SK-N-SH (cell line): ENCODE data around the gene PLA2G2F. TPM values are rescaled to one million over a fixed set of nuclear protein-coding genes. Genes with fewer than 3 reads are reported as not detected.

Source experiments
- CTCF ChIA-PET: fragments of 300-600, 350-600 bp; formaldehyde crosslinking; extraction: SDS; loops from one replicate; lab custom pipeline; 2021; lab: Yijun Ruan, JAX
- POLR2A ChIA-PET: fragments of 350-600 bp; sonication (Branson Sonifier 250); formaldehyde crosslinking; extraction: SDS; loops from one replicate; lab custom pipeline; 2020; ENCODE audit warnings: antibody characterized with exemption, inconsistent platforms; lab: Yijun Ruan, JAX
- DNase-seq: peaks from one replicate; pipeline ENCODE4 v3.0.0; 2012
- H2AFZ ChIP-seq: fragments of 200-600 bp; sonication (generic); 2 replicates; pipeline ENCODE4 v1.8.1; 2016; ENCODE audit warnings: antibody characterized with exemption, mild to moderate bottlenecking, low read depth
- H3F3A ChIP-seq: fragments of 200-600 bp; sonication (generic); replicated peaks from 2 replicates; pipeline ENCODE3; 2016; ENCODE audit warnings: antibody characterized with exemption, mild to moderate bottlenecking; ENCODE audit not compliant: insufficient read depth
- H3K27ac ChIP-seq, 2 experiments: fragments of 200-500 bp in 1 of 2; fragments of 200-600 bp in 1 of 2; sonication (Bioruptor generic) in 1 of 2; sonication (generic), shearing (Covaris generic) in 1 of 2; 2 replicates each; pipeline versions ENCODE4 v1.5.1 to v1.6.1; 2014 to 2016; ENCODE audit warnings: low read depth in 2 of 2, inconsistent platforms in 1 of 2, low read length in 1 of 2, mild to moderate bottlenecking in 1 of 2, mixed read lengths in 1 of 2
- H3K27me3 ChIP-seq: fragments of 200-600 bp; sonication (generic), shearing (Covaris generic); 2 replicates; pipeline ENCODE4 v1.6.1; 2016; ENCODE audit warnings: mixed run types; ENCODE audit not compliant: insufficient read depth
- H3K36me3 ChIP-seq, 2 experiments: fragments of 200-500 bp in 1 of 2; fragments of 200-600 bp in 1 of 2; sonication (Bioruptor generic) in 1 of 2; sonication (generic) in 1 of 2; replicated peaks in 1 of 2; 2 replicates each; pipeline versions ENCODE3 to v1.5.1; 2014 to 2016; ENCODE audit warnings: low read length in 1 of 2, mild to moderate bottlenecking in 1 of 2; ENCODE audit not compliant: insufficient read depth in 2 of 2, control insufficient read depth in 1 of 2
- H3K4me1 ChIP-seq, 2 experiments: fragments of 200-500 bp in 1 of 2; fragments of 200-600 bp in 1 of 2; sonication (Bioruptor generic) in 1 of 2; sonication (generic), shearing (Covaris generic) in 1 of 2; 2 replicates each; pipeline versions ENCODE4 v1.5.1 to v1.6.1; 2014 to 2016; ENCODE audit warnings: low read depth in 1 of 2, low read length in 1 of 2, mixed run types in 1 of 2; ENCODE audit not compliant: insufficient read depth in 2 of 2, control insufficient read depth in 1 of 2
- H3K4me2 ChIP-seq: fragments of 200-600 bp; sonication (generic), shearing (Covaris generic); 2 replicates; pipeline ENCODE4 v1.6.1; 2017; ENCODE audit warnings: mixed run types
- H3K4me3 ChIP-seq, 2 experiments: fragments of 200-500 bp in 1 of 2; fragments of 200-600 bp in 1 of 2; sonication (Bioruptor generic) in 1 of 2; sonication (generic), shearing (Covaris generic) in 1 of 2; 2 replicates each; pipeline versions ENCODE4 v1.5.1 to v1.8.1; 2014 to 2016; ENCODE audit warnings: low read depth in 2 of 2, inconsistent platforms in 1 of 2, low read length in 1 of 2, mild to moderate bottlenecking in 1 of 2, mixed read lengths in 1 of 2, moderate library complexity in 1 of 2
- H3K79me2 ChIP-seq: fragments of 200-600 bp; sonication (generic); 2 replicates; pipeline ENCODE4 v1.8.1; 2017; ENCODE audit warnings: mild to moderate bottlenecking; ENCODE audit not compliant: insufficient read depth
- H3K9ac ChIP-seq: fragments of 200-600 bp; sonication (generic); 2 replicates; pipeline ENCODE4 v1.6.1; 2017; ENCODE audit warnings: mixed run types
- H3K9me2 ChIP-seq: fragments of 200-600 bp; sonication (generic); 2 replicates; pipeline ENCODE4 v1.6.1; 2017; ENCODE audit warnings: mixed run types
- H3K9me3 ChIP-seq: fragments of 200-600 bp; sonication (generic); 2 replicates; pipeline ENCODE4 v1.6.1; 2017; ENCODE audit warnings: mixed run types, mild to moderate bottlenecking, moderate library complexity
- H4K20me1 ChIP-seq: fragments of 200-600 bp; sonication (generic); 2 replicates; pipeline ENCODE4 v1.6.1; 2017; ENCODE audit warnings: mild to moderate bottlenecking, mixed run types; ENCODE audit not compliant: insufficient read depth
- EZH2phosphoT487 ChIP-seq: fragments of 200-600 bp; sonication (generic); IDR thresholded peaks from 2 replicates; pipeline ENCODE4 v1.6.1; 2017; ENCODE audit warnings: low read depth, mixed run types, mild to moderate bottlenecking, antibody characterized with exemption, moderate library complexity, borderline replicate concordance
- FOXJ3 ChIP-seq: sonication (generic); formaldehyde crosslinking; IDR thresholded peaks from 2 replicates; pipeline ENCODE4 v1.5.1; 2020; ENCODE audit warnings: mild to moderate bottlenecking, missing genetic modification reagents
- JUND ChIP-seq: IDR thresholded peaks from 2 replicates; pipeline ENCODE4 v1.4.0; 2012
- MEF2A ChIP-seq: IDR thresholded peaks from 2 replicates; pipeline ENCODE4 v1.4.0; 2012; ENCODE audit warnings: low read depth, borderline replicate concordance
- NFIC ChIP-seq: IDR thresholded peaks from 2 replicates; pipeline ENCODE4 v1.4.0; 2012; ENCODE audit warnings: borderline replicate concordance
- RAD21 ChIP-seq: IDR thresholded peaks from 2 replicates; pipeline ENCODE4 v1.6.1; 2012; ENCODE audit warnings: mild to moderate bottlenecking, low read length
- RCOR1 ChIP-seq: fragments of 150-350 bp; IDR thresholded peaks from 2 replicates; pipeline ENCODE4 v1.6.1; 2017; ENCODE audit warnings: antibody characterized with exemption, low read length
- RFX5 ChIP-seq: IDR thresholded peaks from 2 replicates; pipeline ENCODE4 v1.6.1; 2012; ENCODE audit warnings: mild to moderate bottlenecking, improper control_type of control experiment, low read length
- RXRA ChIP-seq: IDR thresholded peaks from 2 replicates; pipeline ENCODE4 v1.4.0; 2012; ENCODE audit warnings: low read depth, mild to moderate bottlenecking, borderline replicate concordance
- TAF1 ChIP-seq: IDR thresholded peaks from 2 replicates; pipeline ENCODE4 v1.6.1; 2012; ENCODE audit warnings: low read depth, mild to moderate bottlenecking, low read length, moderate library complexity, borderline replicate concordance
- TEAD4 ChIP-seq: IDR thresholded peaks from 2 replicates; pipeline ENCODE4 v1.4.0; 2012; ENCODE audit warnings: mild to moderate bottlenecking, borderline replicate concordance; ENCODE audit not compliant: insufficient read depth
- WGBS: methylation state at CpG from one replicate; pipeline ENCODE4 v1.1.6; 2017; ENCODE audit warnings: low lambda C conversion rate; 5-methylcytosine and 5-hydroxymethylcytosine counted together
- polyA plus RNA-seq, 3 experiments: library from polyadenylated mRNA; depleted of rRNA; stranded (reverse); fragments of >200 nt; gene quantifications; 2 replicates each; pipeline ENCODE4 v1.2.3, GENCODE V29; 2012
- TF ChIP-seq, protein P1 (sequence below): fragments of 150-350 bp; IDR thresholded peaks from 2 replicates; pipeline ENCODE4 v1.6.1; 2016; ENCODE audit warnings: mild to moderate bottlenecking, low read depth, low read length
- TF ChIP-seq, protein P2 (sequence below): fragments of 200-600 bp; sonication (generic); IDR thresholded peaks from 2 replicates; pipeline ENCODE4 v1.6.1; 2017; ENCODE audit warnings: antibody characterized with exemption, mild to moderate bottlenecking, moderate library complexity
- TF ChIP-seq, protein P3 (sequence below): IDR thresholded peaks from 2 replicates; pipeline ENCODE4 v1.4.0; 2012; ENCODE audit warnings: low read depth, borderline replicate concordance
- TF ChIP-seq, protein P4 (sequence below): IDR thresholded peaks from 2 replicates; pipeline ENCODE4; 2012
- TF ChIP-seq, protein P5 (sequence below): IDR thresholded peaks from 2 replicates; pipeline ENCODE4 v1.6.1; 2012; ENCODE audit warnings: mild to moderate bottlenecking, low read depth, low read length, moderate library complexity

The PLA2G2F gene
- polyA plus RNA-seq, 1 of the 3 experiments (the other 2 are of a cell fraction): not detected

DNA sequence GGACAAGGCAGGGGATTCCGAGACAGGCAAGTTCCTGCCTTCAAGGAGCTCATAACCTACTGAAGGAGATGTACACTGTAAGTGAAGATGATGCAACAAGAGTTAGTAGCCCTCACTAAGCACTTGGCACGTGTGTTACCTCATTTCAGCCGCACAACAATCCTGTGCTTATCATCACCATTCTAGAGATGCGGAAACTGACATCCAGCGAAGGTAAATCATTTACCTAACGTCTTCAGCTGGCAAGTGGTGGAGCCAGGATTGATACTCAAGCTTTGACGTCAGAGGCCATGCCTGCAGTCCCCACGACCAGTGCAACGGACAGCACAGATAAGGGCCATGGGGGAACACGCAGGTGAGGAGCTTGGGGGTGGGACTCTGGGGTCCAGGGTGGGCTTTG lies 43.9 kb downstream of the PLA2G2F start:
- Histone ChIP-seq H3K79me2 (no peaks in the 10 kb centered on the region), H3K4me3 (no peak overlapping the region), H3K9ac (no peak overlapping the region), H3K36me3 (no peaks in the 10 kb centered on the region), H3K9me2 (no peaks in the 10 kb centered on the region), H2AFZ (no peak overlapping the region), H3K4me1 (peaks cover 0 to 7% of the 10 kb centered on the region in 2 experiments; a peak in 1 of 4 replicates)
- CTCF ChIA-PET: interaction anchor here (0.8 to 1.6 kb wide), 6 partner anchors 12 to 311 kb away, joined by 3 to 7 read pairs (median 3); no protein-coding TSS in a partner anchor
- DNase-seq: no peak
- TF ChIP-seq FOXJ3 (CRISPR knock-in tag): no peak
- TF ChIP-seq RFX5: no peak
- no peak for TF ChIP-seq EZH2phosphoT487
- TF ChIP-seq, protein P1, sequence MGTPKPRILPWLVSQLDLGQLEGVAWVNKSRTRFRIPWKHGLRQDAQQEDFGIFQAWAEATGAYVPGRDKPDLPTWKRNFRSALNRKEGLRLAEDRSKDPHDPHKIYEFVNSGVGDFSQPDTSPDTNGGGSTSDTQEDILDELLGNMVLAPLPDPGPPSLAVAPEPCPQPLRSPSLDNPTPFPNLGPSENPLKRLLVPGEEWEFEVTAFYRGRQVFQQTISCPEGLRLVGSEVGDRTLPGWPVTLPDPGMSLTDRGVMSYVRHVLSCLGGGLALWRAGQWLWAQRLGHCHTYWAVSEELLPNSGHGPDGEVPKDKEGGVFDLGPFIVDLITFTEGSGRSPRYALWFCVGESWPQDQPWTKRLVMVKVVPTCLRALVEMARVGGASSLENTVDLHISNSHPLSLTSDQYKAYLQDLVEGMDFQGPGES: no peak
- no peak for TF ChIP-seq RCOR1
- TF ChIP-seq, protein P2, sequence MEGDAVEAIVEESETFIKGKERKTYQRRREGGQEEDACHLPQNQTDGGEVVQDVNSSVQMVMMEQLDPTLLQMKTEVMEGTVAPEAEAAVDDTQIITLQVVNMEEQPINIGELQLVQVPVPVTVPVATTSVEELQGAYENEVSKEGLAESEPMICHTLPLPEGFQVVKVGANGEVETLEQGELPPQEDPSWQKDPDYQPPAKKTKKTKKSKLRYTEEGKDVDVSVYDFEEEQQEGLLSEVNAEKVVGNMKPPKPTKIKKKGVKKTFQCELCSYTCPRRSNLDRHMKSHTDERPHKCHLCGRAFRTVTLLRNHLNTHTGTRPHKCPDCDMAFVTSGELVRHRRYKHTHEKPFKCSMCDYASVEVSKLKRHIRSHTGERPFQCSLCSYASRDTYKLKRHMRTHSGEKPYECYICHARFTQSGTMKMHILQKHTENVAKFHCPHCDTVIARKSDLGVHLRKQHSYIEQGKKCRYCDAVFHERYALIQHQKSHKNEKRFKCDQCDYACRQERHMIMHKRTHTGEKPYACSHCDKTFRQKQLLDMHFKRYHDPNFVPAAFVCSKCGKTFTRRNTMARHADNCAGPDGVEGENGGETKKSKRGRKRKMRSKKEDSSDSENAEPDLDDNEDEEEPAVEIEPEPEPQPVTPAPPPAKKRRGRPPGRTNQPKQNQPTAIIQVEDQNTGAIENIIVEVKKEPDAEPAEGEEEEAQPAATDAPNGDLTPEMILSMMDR: no peak
- no peak for TF ChIP-seq TAF1
- no peak for TF ChIP-seq TEAD4
- no peak for TF ChIP-seq MEF2A
- TF ChIP-seq RAD21: no peak
- TF ChIP-seq, protein P3, sequence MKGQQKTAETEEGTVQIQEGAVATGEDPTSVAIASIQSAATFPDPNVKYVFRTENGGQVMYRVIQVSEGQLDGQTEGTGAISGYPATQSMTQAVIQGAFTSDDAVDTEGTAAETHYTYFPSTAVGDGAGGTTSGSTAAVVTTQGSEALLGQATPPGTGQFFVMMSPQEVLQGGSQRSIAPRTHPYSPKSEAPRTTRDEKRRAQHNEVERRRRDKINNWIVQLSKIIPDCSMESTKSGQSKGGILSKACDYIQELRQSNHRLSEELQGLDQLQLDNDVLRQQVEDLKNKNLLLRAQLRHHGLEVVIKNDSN: no peak
- TF ChIP-seq, all 33 proteins: peak for 0
- no peaks in the 10 kb centered on the region for H4K20me1 ChIP-seq
- no peaks in the 10 kb centered on the region for H3F3A ChIP-seq
- no peak overlapping the region for H3K4me2 ChIP-seq
- 57% methylated on average over 9 of the region's 10 CpGs for WGBS
- no peaks in the 10 kb centered on the region for H3K9me3 ChIP-seq
- H3K27ac ChIP-seq: no peak overlapping the region
- POLR2A ChIA-PET: no interaction called here
- no peaks in the 10 kb centered on the region; the same call in 1 of the 2 replicates for H3K27me3 ChIP-seq

DNA sequence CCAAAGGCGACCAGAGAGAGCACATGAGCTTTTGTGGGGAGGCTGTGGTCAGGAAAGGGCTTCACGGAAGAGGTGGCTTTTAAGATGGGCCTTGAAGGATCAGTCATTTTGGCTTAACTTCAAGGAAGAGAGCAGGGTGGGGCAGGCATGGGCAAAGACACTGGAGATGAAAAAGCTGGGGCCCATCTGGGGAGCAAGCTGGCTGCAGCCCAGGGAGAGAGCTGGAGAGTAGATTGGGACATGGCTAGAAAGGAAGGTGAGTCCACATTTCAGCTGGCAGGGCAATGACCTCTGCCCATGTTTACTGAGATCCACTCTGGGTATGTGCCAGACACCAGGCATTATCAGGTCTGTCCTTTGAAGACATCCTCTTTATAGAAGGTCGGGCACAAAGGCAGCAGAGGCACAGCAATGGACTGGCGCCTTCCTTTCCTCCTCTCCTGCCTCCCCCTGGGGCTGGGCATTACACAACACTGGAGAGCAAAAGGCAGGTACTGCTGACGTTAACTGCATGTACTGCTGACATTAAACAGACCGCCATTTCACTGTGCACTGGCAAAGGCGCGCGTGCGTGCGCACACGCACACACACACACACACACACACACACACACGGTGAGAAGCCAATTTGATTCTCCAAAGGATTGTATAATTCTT lies 44.6 kb downstream of the PLA2G2F start:
- no peaks in the 10 kb centered on the region for H3K79me2 ChIP-seq
- CTCF ChIA-PET: interaction anchor here (0.8 to 1.6 kb wide), 7 partner anchors 9 to 310 kb away, joined by 3 to 7 read pairs (median 3); no protein-coding TSS in a partner anchor
- no peaks in the 10 kb centered on the region for H3K9me3 ChIP-seq
- H3F3A ChIP-seq: no peaks in the 10 kb centered on the region
- H3K9me2 ChIP-seq: no peaks in the 10 kb centered on the region
- 51% methylated on average over 12 of the region's 13 CpGs for WGBS
- no peak overlapping the region for H3K9ac ChIP-seq
- H3K27ac ChIP-seq: no peak overlapping the region
- peaks cover 0 to 7% of the 10 kb centered on the region in 2 experiments; a peak in 1 of 4 replicates for H3K4me1 ChIP-seq
- H3K4me2 ChIP-seq: no peak overlapping the region
- no peaks in the 10 kb centered on the region; the same call in 1 of the 2 replicates for H3K27me3 ChIP-seq
- no peaks in the 10 kb centered on the region for H4K20me1 ChIP-seq
- POLR2A ChIA-PET: no interaction called here
- H3K36me3 ChIP-seq: no peaks in the 10 kb centered on the region
- H3K4me3 ChIP-seq: no peak overlapping the region
- no peak overlapping the region for H2AFZ ChIP-seq
- DNase-seq: peak; percentile 43
- no peak for TF ChIP-seq JUND
- no peak for TF ChIP-seq RXRA
- TF ChIP-seq, protein P2: no peak
- TF ChIP-seq, protein P4, sequence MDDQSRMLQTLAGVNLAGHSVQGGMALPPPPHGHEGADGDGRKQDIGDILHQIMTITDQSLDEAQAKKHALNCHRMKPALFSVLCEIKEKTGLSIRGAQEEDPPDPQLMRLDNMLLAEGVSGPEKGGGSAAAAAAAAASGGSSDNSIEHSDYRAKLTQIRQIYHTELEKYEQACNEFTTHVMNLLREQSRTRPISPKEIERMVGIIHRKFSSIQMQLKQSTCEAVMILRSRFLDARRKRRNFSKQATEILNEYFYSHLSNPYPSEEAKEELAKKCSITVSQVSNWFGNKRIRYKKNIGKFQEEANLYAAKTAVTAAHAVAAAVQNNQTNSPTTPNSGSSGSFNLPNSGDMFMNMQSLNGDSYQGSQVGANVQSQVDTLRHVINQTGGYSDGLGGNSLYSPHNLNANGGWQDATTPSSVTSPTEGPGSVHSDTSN: no peak
- TF ChIP-seq, protein P5, sequence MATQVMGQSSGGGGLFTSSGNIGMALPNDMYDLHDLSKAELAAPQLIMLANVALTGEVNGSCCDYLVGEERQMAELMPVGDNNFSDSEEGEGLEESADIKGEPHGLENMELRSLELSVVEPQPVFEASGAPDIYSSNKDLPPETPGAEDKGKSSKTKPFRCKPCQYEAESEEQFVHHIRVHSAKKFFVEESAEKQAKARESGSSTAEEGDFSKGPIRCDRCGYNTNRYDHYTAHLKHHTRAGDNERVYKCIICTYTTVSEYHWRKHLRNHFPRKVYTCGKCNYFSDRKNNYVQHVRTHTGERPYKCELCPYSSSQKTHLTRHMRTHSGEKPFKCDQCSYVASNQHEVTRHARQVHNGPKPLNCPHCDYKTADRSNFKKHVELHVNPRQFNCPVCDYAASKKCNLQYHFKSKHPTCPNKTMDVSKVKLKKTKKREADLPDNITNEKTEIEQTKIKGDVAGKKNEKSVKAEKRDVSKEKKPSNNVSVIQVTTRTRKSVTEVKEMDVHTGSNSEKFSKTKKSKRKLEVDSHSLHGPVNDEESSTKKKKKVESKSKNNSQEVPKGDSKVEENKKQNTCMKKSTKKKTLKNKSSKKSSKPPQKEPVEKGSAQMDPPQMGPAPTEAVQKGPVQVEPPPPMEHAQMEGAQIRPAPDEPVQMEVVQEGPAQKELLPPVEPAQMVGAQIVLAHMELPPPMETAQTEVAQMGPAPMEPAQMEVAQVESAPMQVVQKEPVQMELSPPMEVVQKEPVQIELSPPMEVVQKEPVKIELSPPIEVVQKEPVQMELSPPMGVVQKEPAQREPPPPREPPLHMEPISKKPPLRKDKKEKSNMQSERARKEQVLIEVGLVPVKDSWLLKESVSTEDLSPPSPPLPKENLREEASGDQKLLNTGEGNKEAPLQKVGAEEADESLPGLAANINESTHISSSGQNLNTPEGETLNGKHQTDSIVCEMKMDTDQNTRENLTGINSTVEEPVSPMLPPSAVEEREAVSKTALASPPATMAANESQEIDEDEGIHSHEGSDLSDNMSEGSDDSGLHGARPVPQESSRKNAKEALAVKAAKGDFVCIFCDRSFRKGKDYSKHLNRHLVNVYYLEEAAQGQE: no peak
- no peak for TF ChIP-seq NFIC
